GM21576 (cell line): Measurements from ENCODE around the gene SLF2.
"Not testable (repeated sequence)": the region's sequence is repeated elsewhere in the genome, so short reads cannot be mapped to it uniquely, and the experiment has no call there.

Source experiments
- ATAC-seq: cut with Tn5 transposase; IDR thresholded peaks from one replicate; pipeline ENCODE4 v1.9.1; 2021; ENCODE audit warnings: mild to moderate bottlenecking, moderate library complexity; ENCODE audit not compliant: unreplicated experiment

SLF2 gene

DNA sequence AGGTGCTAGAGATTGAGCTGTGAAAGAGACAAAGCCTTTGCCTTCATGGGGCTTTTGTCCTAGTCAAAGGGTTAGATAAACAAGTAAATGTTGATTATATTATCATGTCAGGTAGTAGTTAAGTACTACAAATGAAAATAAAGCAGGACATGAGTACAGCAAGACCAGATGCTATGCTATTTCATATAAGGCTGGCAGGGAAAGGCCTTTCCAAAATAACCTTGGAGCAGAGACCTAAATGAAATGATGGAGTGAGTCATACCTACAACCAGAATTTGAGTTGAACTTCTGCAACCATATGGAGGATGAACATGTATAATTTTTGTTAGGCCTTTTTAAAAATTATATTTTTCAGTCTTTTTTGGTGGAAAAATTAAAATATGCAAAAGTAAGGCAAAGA is 33.0 kb downstream of the SLF2 start:
- no peak for ATAC-seq

- no peak for ATAC-seq
Observed at GRCh38 chr10:100948916-100949315, 36.2 kb downstream of the SLF2 start.

GRCh38 chr10:100960251-100960650 is 47.5 kb downstream of the SLF2 start:
- no peak for ATAC-seq

DNA sequence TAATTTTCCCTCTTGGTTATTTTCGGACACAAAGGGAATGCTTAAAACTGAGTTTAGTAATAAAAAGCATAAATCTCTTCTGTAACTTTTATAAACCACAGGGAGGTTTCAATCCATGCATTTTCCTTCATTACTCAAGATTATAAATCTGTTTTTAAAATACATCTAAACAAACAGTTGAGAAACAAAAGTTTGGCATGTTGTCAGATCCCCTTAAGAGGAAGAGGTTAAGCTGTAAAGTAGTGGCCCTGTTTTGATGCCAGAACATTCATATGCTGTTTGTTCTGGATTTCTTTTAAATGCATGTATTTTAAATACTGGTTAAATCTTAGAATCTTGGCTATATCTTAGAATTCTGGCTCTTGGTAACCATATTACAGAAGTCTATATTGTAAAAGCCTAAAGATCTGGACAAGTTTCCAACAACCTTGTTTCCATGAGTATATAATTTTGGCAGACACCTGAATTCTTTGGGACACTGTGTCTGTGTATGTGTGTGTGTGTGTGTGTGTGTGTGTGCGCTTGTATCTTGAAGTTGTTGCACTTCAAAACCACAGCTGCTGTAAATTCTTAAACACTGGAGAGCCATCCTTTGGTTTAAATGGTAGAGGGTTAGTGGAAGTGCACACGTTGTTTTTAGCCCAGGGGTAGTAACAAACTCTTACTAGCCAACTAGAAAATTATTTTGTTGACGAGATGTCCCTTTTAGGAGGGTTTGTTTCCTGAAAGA is 49.8 kb downstream of the SLF2 start:
- no peak for ATAC-seq

- ATAC-seq, result no peak
Observed at GRCh38 chr10:100963826-100964225, 51.1 kb downstream of the SLF2 start.

DNA sequence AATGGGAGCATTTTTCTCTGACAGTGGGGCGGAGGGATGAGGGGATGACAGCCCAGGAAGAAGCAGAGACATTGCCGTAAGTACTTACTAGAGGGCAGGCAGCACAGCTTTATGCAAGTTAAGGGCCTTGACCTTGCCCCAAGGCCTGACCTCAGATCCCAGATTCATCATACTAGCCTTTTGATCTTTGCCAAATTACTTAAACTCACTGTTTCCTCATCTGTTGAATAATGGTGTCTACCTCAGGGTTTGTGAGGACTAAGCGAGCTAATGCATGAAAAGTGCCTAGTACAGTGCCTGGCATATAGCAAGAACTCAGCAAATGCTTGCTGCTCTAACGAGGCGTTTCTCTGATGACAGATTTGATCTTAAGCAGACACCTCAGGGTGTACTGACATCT is 53.1 kb downstream of the SLF2 start:
- ATAC-seq, result no peak

- no peak for ATAC-seq
Observed at GRCh38 chr10:100966887-100967286, 54.1 kb downstream of the SLF2 start.

- ATAC-seq, result no peak
Observed at GRCh38 chr10:100967332-100967731, 54.6 kb downstream of the SLF2 start.

DNA sequence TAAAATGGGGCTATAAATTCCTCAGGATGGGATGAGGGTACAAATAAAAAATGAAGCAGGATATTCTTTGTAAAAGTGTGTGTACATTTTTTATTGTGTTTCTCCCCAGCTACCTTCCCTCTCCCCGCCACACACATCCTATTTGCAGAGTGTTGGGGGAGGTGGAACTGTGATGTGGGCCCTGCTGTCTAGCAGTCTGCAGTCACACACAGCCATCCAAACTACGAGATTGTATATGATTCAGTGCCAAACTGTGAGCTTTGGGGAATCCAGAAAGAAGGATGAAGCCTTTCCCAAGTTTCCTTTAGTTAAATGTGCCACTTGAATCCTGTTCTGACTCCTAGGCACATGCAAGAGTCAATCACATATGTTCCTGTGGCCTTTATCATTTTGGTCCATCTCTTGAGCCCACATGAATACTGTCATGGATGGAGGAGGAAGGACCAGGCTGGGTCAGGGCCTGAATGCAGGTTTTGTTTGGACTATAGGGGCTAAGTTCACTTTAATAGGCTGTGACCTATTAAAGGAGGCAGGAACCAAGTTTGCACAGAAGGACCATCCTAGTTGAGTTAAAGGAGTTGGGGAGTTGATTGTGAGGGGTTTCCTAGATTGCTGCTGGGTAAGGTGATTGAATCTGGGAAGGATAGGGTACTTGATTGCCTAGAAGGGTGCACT is 55.4 kb downstream of the SLF2 start:
- ATAC-seq, result no peak

DNA sequence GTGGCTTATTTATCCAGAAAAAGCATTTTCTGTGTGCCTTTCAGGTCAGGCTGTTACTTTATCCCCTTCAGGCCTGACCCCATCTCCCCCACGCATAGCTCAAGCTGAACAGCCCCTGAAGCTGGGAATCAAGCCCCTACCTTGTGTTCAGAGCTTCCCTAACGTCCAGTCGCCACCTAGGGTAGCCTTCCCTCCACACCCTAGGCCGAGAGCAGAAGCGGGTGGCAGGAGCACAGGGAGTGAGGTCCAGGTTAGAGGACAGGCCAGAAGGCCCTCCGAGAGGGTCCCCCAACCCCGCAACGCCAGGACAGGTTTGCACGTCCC is 56.1 kb downstream of the SLF2 start:
- ATAC-seq, result no peak

DNA sequence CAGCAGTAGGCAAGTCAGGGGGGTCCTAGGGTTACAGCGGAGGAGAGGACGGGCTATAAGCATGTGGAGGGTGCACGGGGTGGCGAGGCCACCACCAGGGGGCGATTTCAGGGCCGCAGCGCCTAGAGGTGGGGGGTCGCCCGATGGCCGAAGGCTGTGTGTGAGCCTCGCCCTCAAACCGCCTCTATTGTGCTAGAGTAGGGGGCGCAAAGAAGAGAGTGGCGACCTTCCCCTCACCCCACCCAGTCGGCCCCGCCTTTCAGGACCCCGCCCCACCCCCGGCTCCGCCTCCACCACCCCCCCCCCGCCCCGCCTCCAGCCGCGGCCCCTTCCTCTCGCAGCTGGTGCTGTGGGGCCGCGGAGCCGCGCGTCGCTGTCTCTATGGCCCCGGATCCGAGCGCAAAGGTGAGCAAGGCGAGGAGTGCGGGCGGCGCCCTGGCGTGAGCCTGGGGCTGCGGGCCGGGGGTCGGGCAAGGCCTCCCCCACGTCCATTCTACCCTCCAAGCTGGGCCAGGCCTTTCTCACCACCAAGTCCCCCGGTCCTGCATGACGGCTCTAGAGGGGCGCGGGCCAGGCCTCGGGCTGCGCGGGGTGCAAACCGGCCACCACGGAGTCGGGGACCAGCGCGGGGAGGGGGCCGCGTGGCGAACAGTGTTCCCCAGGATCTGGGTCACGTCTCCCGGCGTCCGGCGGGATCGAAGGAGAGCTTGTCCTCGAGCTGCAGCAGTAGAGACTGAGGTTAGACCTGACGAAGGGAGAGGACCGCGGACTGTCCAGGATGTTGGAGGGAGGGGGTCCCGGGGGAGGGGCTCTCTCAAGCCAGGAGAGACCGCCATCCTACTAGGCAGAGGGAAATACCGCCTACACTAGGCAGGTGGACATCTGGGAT is 56.7 kb downstream of the SLF2 start, which contains the start of gene SEMA4G:
SEMA4G (plus strand) TSS at position 318 of the 889 bp plus-strand sequence. CDS start 3,409 bp downstream, outside the sequence.
- ATAC-seq, result no peak

DNA sequence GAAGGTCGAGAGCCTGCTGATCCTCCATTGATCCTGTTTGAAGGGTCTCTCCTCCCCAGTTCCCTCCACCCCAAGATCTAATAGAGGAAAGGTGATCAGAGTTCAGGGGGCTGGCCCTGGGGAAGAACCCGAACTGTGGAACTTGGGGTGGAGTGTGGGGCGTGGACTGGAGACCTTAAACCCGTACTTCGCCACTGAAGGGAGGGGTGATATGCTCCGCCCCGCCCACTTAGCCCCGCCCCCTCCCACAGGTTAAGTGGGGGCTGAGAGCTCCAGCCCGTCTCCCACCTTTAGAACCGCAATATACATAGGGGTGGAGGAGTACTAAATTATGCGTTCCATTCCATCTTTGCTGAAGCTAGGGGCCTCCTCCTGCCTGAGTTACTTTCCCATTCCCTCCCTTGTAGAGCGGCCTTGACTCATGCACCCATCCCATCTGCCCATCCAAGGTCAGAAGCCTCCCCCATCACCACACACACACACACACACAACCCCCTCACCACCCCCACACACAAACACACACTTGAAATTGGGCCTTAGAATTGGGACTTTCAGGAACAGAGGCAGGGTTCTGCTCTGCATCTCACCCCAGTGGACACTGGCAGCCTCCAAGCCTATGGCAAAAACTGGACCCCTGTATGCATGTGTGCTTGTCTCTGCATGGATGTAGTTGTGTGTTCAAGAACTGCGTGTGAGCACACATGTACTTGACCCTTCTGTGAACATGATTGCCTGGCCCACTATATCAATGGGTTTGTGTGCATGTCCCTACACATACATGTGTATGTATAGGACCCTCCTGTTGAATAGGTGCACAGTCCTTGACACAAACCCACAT is 57.5 kb downstream of the SLF2 start:
- no peak for ATAC-seq

GRCh38 chr10:100970914-100971811 is 58.4 kb downstream of the SLF2 start:
- ATAC-seq, result no peak

DNA sequence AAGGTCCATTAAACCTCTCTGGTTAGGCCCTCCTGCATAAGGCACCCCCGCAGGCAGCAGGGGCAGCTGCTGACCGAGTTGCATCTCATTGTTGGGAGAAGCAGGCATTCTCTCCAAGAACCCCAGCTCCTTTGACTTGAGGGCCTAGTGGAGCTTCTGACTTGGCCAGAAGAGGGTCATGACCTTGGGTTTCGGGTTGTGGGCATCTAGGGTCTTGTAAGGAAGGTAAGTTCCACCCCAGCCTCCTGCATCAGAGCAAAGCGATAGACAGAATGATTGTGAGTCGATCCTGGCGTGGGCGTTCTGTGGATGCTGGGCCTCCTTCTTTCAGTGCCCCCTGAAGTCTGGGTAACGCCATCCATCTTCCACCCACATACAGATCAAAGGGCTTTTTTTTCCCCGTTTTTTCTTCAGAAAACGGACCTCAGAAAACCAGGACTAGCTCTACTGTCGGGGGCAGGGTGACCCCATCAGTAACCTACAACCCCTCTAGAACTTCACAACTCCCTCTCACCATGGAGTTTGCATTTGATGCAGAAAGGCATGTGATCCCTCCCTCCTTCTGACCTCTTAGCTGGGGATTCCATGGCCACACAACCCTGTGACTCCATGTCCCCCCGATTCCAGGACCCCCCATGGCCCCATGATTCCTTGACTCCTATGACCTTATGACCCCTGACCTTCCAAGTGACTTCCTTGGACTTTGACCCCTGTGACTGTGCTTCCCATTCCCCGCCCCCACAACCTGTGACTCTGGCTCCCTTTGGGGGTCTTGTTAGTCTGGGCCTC is 59.5 kb downstream of the SLF2 start:
- no peak for ATAC-seq

DNA sequence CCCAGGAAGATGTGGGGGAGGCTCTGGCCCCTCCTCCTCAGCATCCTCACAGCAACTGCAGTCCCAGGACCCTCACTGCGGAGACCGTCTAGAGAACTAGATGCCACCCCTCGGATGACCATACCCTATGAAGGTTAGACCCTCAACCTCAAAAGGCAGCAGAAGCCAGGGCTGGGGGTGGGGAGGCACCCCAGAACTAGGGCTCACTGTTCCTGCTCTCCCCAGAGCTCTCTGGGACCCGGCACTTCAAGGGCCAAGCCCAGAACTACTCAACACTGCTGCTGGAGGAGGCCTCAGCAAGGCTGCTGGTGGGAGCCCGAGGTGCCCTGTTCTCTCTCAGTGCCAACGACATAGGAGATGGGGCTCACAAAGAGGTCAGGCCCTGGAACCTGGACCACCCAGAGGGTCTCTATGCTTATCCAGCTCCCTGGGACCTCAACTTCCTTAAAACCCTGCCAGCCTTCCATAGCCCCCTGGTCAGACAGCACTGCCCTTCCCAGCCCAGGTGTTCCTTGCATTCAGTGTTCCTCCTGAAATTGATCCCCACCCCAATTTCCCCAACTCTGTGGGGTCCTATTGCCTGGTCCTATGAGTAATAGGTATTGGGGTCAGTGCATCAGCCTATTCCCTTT is 60.3 kb downstream of the SLF2 start:
- no peak for ATAC-seq

DNA sequence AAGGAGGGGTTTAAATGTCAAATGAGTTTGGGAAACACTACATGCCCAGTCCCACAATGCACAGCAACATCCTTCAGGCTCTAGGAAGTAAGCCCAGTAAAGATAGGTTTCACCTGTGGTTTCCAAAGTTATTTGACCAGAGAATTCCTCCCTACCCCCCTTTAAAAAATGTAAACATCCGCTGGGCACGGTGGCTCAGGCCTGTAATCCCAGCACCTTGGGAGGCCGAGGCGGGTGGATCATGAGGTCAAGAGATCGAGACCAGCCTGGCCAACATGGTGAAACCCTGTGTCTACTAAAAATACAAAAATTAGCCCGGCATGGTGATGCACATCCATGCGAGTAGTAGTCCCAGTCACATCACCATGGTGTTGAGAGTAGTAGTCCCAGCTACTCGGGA is 62.6 kb downstream of the SLF2 start:
- ATAC-seq, result not testable (repeated sequence)

DNA sequence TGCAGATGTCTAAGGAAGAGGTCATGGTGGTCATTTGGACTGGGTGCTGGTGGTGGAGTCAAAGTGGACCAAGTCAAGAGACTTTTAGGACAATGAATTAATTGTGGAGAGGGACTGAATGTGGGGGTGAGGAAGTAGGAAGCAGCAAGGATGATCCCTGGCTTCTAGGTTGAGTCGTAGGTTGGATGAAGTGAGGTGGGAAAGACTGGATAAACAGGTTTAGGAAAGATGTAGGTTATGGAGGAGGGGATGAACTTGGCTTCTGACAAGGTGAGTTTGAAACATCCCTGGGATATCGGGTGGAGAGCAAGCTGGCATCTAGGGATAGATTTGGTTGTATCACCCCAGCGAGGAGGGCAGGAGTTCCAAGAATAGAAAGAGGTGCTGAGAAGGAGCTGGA is 64.1 kb downstream of the SLF2 start:
- no peak for ATAC-seq

DNA sequence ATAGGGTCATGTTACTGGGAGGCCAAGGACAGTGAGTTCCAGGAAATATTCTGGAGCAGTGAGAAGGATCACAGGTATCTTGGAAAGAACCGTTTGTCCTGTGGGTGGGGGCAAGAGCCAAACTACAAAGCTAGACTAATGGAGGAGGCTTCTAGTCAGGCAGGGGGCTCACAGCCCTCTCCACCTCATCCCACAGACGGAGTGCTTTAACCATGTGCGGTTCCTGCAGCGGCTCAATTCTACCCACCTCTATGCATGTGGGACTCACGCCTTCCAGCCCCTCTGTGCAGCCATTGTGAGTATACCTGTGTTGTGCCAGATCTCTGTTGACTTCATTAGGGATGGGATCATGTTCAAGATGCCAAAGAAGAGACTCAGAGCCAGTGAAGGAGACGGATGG is 64.7 kb downstream of the SLF2 start:
- ATAC-seq, result no peak
